ENCODE data around the gene CCDC152.
"Not testable (repeated sequence)": the region's sequence is repeated elsewhere in the genome, so short reads cannot be mapped to it uniquely, and the experiment has no call there.

The CCDC152 gene

GRCh38 chr5:42756606-42757601 is at the start of gene CCDC152:
CCDC152 (plus strand) TSS chr5:42756818; CDS start chr5:42759122, 2,304 bp downstream.
- DNase-seq, result no peak

- peak; percentile 68 for DNase-seq
These were observed 40.8 kb upstream of the CCDC152 start for GRCh38 chr5:42715785-42716184.

GRCh38 chr5:42718591-42718990 is 38.0 kb upstream of the CCDC152 start:
- no peak for DNase-seq

- no peak for DNase-seq
These were observed 37.6 kb upstream of the CCDC152 start for GRCh38 chr5:42719034-42719433.

- DNase-seq, result no peak
These were observed 36.4 kb upstream of the CCDC152 start for GRCh38 chr5:42720251-42720650.

GRCh38 chr5:42721484-42721883 is 35.1 kb upstream of the CCDC152 start:
- no peak for DNase-seq

GRCh38 chr5:42734531-42735058 is 22.0 kb upstream of the CCDC152 start:
- not testable (repeated sequence) for DNase-seq

- DNase-seq, result no peak
These were observed 15.7 kb upstream of the CCDC152 start for GRCh38 chr5:42740920-42741319.

GRCh38 chr5:42745426-42745825 is 11.2 kb upstream of the CCDC152 start:
- DNase-seq, result no peak

GRCh38 chr5:42745856-42746255 is 10.8 kb upstream of the CCDC152 start:
- no peak for DNase-seq

- no peak for DNase-seq
These were observed 7.6 kb upstream of the CCDC152 start for GRCh38 chr5:42749020-42749419.

- DNase-seq, result no peak
These were observed 6.1 kb upstream of the CCDC152 start for GRCh38 chr5:42750507-42750906.

GRCh38 chr5:42751044-42751443 is 5.6 kb upstream of the CCDC152 start:
- DNase-seq, result no peak

- no peak for DNase-seq
These were observed 3.5 kb upstream of the CCDC152 start for GRCh38 chr5:42753099-42753498.

- DNase-seq, result no peak
These were observed 2.8 kb downstream of the CCDC152 start for GRCh38 chr5:42759456-42759855.

GRCh38 chr5:42760426-42760825 is 3.8 kb downstream of the CCDC152 start:
- no peak for DNase-seq

- DNase-seq, result no peak
These were observed 5.2 kb downstream of the CCDC152 start for GRCh38 chr5:42761791-42762190.

- peak; percentile 30 for DNase-seq
These were observed 11.0 kb downstream of the CCDC152 start for GRCh38 chr5:42767491-42768105.

GRCh38 chr5:42768106-42768504 is 11.5 kb downstream of the CCDC152 start:
- DNase-seq, result no peak

GRCh38 chr5:42770003-42770402 is 13.4 kb downstream of the CCDC152 start:
- no peak for DNase-seq

- DNase-seq, result no peak
These were observed 15.8 kb downstream of the CCDC152 start for GRCh38 chr5:42772265-42772993.

GRCh38 chr5:42779083-42779482 is 22.5 kb downstream of the CCDC152 start:
- no peak for DNase-seq

- no peak for DNase-seq
These were observed 25.0 kb downstream of the CCDC152 start for GRCh38 chr5:42781584-42781983.

Measured in SHP77 treated with DMSO at 0.1 percent for 48 hours (cell line).